A673 (cell line): ENCODE results near the gene SLX1A. TPM values are rescaled to one million over a fixed set of nuclear protein-coding genes. Genes with fewer than 3 reads are reported as not detected.
"Not testable (repeated sequence)": the region's sequence is repeated elsewhere in the genome, so short reads cannot be mapped to it uniquely, and the experiment has no call there.

Source experiments
- BruUV-seq: library from RNA; stranded (reverse); fragments of 400-500 nt; replicated peaks from 2 replicates; lab custom pipeline; 2021; lab: Mats Ljungman, UMichigan
- CTCF ChIA-PET: fragments of 300-600 bp; sonication (Branson Sonifier 250); formaldehyde crosslinking; loops from one replicate; lab custom pipeline; 2022; ENCODE audit warnings: antibody characterized with exemption; lab: Charles Lee
- POLR2A ChIA-PET: fragments of 300-600 bp; sonication (Branson Sonifier 250); formaldehyde crosslinking; loops from one replicate; lab custom pipeline; 2022; ENCODE audit warnings: antibody characterized with exemption; ENCODE audit not compliant: low non-redundant PET; lab: Charles Lee
- DNase-seq: peaks from one replicate; pipeline ENCODE4 v3.0.0-alpha.2; 2015; ENCODE audit warnings: low spot score
- H3K27ac ChIP-seq: fragments of 200-600 bp; sonication (generic); 2 replicates; pipeline ENCODE4 v1.5.1; 2016; ENCODE audit warnings: mixed run types, low read depth, mild to moderate bottlenecking, mixed read lengths, antibody characterized with exemption, low read length; ENCODE audit not compliant: poor library complexity, severe bottlenecking
- H3K27me3 ChIP-seq: fragments of 200-600 bp; sonication (generic); replicated peaks from 2 replicates; pipeline ENCODE4 v1.6.1; 2017; ENCODE audit warnings: mixed run types, low read depth, mild to moderate bottlenecking, mixed read lengths, antibody characterized with exemption, low read length; ENCODE audit not compliant: insufficient read depth, poor library complexity
- H3K36me3 ChIP-seq: fragments of 200-600 bp; sonication (generic); 2 replicates; pipeline ENCODE4 v1.6.1; 2016; ENCODE audit warnings: mixed run types, mild to moderate bottlenecking, mixed read lengths, antibody characterized with exemption, low read length; ENCODE audit not compliant: insufficient read depth, poor library complexity, severe bottlenecking
- H3K4me1 ChIP-seq: fragments of 200-600 bp; sonication (generic); 2 replicates; pipeline ENCODE4 v1.6.1; 2017; ENCODE audit warnings: mixed run types, mild to moderate bottlenecking, mixed read lengths, antibody characterized with exemption, low read length; ENCODE audit not compliant: insufficient read depth, poor library complexity, severe bottlenecking
- H3K4me3 ChIP-seq: fragments of 200-600 bp; sonication (generic); 2 replicates; pipeline ENCODE4 v1.5.1; 2016; ENCODE audit warnings: low read depth, mixed run types, mild to moderate bottlenecking, mixed read lengths, low read length; ENCODE audit not compliant: poor library complexity, severe bottlenecking
- H3K9me3 ChIP-seq: fragments of 200-600 bp; sonication (generic); 2 replicates; pipeline ENCODE4 v1.6.1; 2016; ENCODE audit warnings: mixed run types, low read depth, mild to moderate bottlenecking, mixed read lengths, antibody characterized with exemption, low read length; ENCODE audit not compliant: poor library complexity, severe bottlenecking
- CTCF ChIP-seq: fragments of 300-800, 200-600 bp; sonication (generic); conservative IDR thresholded peaks from 2 replicates; pipeline ENCODE4 v1.5.1; 2017; ENCODE audit warnings: low read depth, mild to moderate bottlenecking, antibody characterized with exemption, low read length, moderate library complexity, mixed read lengths
- EZH2 ChIP-seq: fragments of 200-600 bp; sonication (generic); IDR thresholded peaks from 2 replicates; pipeline ENCODE4 v1.6.1; 2017; ENCODE audit warnings: borderline replicate concordance, low read depth, mild to moderate bottlenecking, mixed read lengths, antibody characterized with exemption, low read length; ENCODE audit not compliant: poor library complexity, severe bottlenecking
- intact Hi-C: fragments of 100-400 bp; cut with micrococcal nuclease; formaldehyde crosslinking; loops from one replicate; pipeline ENCODE4 v1.10.0; 2022; ENCODE audit not compliant: unreplicated experiment
- total RNA-seq: library from RNA; stranded (reverse); gene quantifications from 2 replicates; pipeline ENCODE4 v1.2.3, GENCODE V29; 2021

SLX1A gene
- total RNA-seq, 1 experiment from 2014 or later: 15.5 TPM

DNA sequence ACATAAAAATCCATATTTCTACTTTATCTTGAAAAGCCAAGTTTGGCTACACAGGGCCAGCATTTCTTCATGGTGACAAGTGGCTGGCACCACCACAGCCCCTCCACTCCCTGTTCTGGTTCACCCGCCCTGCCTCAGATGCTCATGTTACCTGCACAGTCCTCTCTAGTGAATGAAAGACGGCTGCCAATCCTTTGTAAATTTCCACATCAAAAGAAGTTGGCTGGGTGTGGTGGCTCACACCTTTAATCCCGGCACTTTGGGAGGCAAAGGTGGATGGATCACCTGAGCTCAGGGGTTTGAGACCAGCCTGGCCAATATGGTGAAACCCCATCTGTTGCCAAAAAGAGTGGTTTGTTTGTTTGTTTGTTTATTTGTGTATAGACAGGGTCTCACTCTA is 30.1 kb upstream of the SLX1A start:
- ChIA-PET CTCF (no interaction called here), POLR2A (no interaction called here)
- no peaks in the 10 kb centered on the region for H3K36me3 ChIP-seq
- BruUV-seq: no TSS peak
- H3K27me3 ChIP-seq: no peaks in the 10 kb centered on the region
- intact Hi-C loops: no loop called here
- H3K27ac ChIP-seq: no peak overlapping the region
- H3K4me1 ChIP-seq: no peaks in the 10 kb centered on the region
- no peak overlapping the region for H3K4me3 ChIP-seq
- no peaks in the 10 kb centered on the region for H3K9me3 ChIP-seq
- TF ChIP-seq EZH2 (no peak), CTCF (no peak)
- DNase-seq: no peak

DNA sequence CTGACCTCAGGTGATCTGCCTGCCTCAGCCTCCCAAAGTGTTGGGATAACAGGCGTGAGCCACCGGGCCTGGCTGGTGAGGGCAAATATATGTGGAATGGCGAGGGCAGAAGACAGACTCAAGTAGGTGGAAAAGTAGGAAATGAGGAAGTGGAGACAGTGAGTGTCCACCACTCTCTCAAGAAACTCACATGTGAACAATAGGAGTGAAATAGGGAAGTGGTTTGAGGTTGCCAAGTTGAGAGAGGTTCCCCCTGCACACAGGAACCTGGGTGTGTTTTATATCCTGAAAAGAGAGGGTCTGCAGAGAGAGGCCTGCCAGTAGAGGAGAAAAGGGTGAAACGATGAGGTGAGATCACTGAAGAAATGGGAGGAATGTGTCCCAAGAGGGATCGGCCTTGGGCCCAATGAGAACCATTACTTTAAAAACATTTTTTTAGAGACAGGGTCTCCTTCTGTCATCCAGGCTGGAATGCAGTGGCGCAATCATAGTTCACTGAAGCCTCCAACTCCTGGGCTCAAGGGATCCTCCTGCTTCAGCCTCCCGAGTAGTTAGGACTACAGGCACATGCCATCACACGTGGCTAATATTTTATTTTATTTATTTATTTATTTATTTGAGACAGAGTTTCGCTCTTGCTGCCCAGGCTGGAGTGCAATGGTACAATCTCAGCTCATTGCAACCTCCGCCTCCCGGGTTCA is 27.3 kb upstream of the SLX1A start:
- H3K9me3 ChIP-seq: no peaks in the 10 kb centered on the region
- H3K4me3 ChIP-seq: no peak overlapping the region
- no peak overlapping the region for H3K27ac ChIP-seq
- ChIA-PET POLR2A (no interaction called here), CTCF (no interaction called here)
- no peaks in the 10 kb centered on the region for H3K36me3 ChIP-seq
- no peak for TF ChIP-seq EZH2
- intact Hi-C loops: no loop called here
- BruUV-seq: no TSS peak
- H3K4me1 ChIP-seq: no peaks in the 10 kb centered on the region
- H3K27me3 ChIP-seq: no peaks in the 10 kb centered on the region
- no peak for DNase-seq

GRCh38 chr16:30168746-30169145 is 24.9 kb upstream of the SLX1A start:
- H3K4me1 ChIP-seq, H3K36me3 ChIP-seq, BruUV-seq, intact Hi-C loops, POLR2A ChIA-PET, H3K27me3 ChIP-seq, H3K4me3 ChIP-seq, H3K27ac ChIP-seq, H3K9me3 ChIP-seq, CTCF ChIA-PET, DNase-seq: not testable (repeated sequence)

GRCh38 chr16:30169416-30169815 is 24.3 kb upstream of the SLX1A start:
- BruUV-seq, POLR2A ChIA-PET, H3K9me3 ChIP-seq, H3K36me3 ChIP-seq, H3K4me3 ChIP-seq, CTCF ChIA-PET, H3K27me3 ChIP-seq, H3K27ac ChIP-seq, DNase-seq, intact Hi-C loops, H3K4me1 ChIP-seq: not testable (repeated sequence)

DNA sequence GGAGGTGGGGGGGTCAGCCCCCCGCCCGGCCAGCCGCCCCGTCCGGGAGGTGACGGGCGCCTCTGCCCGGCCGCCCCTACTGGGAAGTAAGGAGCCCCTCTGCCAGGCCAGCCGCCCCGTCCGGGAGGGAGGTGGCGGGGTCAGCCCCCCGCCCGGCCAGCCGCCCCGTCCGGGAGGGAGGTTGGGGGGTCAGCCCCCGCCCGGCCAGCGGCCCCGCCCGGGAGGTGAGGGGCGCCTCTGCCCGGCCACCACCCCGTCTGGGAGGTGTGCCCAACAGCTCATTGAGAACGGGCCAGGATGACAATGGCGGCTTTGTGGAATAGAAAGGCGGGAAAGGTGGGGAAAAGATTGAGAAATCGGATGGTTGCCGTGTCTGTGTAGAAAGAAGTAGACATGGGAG is 23.5 kb upstream of the SLX1A start:
- CTCF ChIA-PET, H3K27me3 ChIP-seq, POLR2A ChIA-PET, BruUV-seq, DNase-seq, H3K36me3 ChIP-seq, H3K9me3 ChIP-seq, H3K4me3 ChIP-seq, H3K4me1 ChIP-seq, intact Hi-C loops, H3K27ac ChIP-seq: not testable (repeated sequence)
